ENCODE results near the gene ACSS1.
A peak's percentile ranks its signal among the peaks of the same experiment; 100 is the strongest.

Gene ACSS1

GRCh38 chr20:24994470-24995368, 63.2 kb downstream of the ACSS1 start:
- no peak overlapping the region for H3K4me3 ChIP-seq (ENCODE audit: low read depth, low read length)
- TF ChIP-seq, protein P1, sequence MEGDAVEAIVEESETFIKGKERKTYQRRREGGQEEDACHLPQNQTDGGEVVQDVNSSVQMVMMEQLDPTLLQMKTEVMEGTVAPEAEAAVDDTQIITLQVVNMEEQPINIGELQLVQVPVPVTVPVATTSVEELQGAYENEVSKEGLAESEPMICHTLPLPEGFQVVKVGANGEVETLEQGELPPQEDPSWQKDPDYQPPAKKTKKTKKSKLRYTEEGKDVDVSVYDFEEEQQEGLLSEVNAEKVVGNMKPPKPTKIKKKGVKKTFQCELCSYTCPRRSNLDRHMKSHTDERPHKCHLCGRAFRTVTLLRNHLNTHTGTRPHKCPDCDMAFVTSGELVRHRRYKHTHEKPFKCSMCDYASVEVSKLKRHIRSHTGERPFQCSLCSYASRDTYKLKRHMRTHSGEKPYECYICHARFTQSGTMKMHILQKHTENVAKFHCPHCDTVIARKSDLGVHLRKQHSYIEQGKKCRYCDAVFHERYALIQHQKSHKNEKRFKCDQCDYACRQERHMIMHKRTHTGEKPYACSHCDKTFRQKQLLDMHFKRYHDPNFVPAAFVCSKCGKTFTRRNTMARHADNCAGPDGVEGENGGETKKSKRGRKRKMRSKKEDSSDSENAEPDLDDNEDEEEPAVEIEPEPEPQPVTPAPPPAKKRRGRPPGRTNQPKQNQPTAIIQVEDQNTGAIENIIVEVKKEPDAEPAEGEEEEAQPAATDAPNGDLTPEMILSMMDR (IDR thresholded peaks at IDR 0.05; ENCODE audit: low read depth, low read length), result peak; percentile 90
- no peak for TF ChIP-seq POLR2A (IDR thresholded peaks at IDR 0.05; ENCODE audit: extremely low read depth, insufficient read length)
- TF ChIP-seq MYC (IDR thresholded peaks at IDR 0.05; ENCODE audit: low read depth, low read length), result 0 out of 2 replicates have a peak, but pooled peaks have one; percentile 9
- peak; percentile 80 for DNase-seq (ENCODE audit: low read depth)

DNA sequence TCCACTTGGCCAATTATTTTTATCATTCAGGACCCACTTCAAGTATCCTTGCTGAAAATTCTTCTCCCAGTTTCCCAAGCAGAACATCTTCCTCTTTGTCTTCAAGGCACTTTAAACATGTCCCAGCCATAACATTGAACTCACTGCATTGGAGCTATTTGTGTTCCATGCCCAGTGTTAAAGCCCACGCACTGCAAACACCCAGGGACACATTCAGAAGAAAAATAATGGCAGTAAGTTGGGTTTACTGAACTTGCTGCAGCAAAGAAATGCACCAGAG, 63.8 kb downstream of the ACSS1 start:
- DNase-seq (ENCODE audit: low read depth), result no peak
- H3K4me3 ChIP-seq (ENCODE audit: low read depth, low read length), result no peak overlapping the region
- TF ChIP-seq MYC (IDR thresholded peaks at IDR 0.05; ENCODE audit: low read depth, low read length), result no peak
- TF ChIP-seq, protein P1 (IDR thresholded peaks at IDR 0.05; ENCODE audit: low read depth, low read length), result no peak
- TF ChIP-seq POLR2A (IDR thresholded peaks at IDR 0.05; ENCODE audit: extremely low read depth, insufficient read length), result no peak
- TF ChIP-seq MAX (IDR thresholded peaks at IDR 0.05; ENCODE audit: low read depth, low read length), result no peak

- DNase-seq (ENCODE audit: low read depth), result peak; percentile 32
- TF ChIP-seq MYC (IDR thresholded peaks at IDR 0.05; ENCODE audit: low read depth, low read length), result peak; percentile 5; the same call in 1 of the 2 replicates
- TF ChIP-seq, protein P1 (IDR thresholded peaks at IDR 0.05; ENCODE audit: low read depth, low read length), result no peak
- TF ChIP-seq MAX (IDR thresholded peaks at IDR 0.05; ENCODE audit: low read depth, low read length), result no peak
Observed at GRCh38 chr20:24993337-24994185, 64.4 kb downstream of the ACSS1 start.

GRCh38 chr20:24992487-24993205, 65.3 kb downstream of the ACSS1 start, which contains the start of gene APMAP:
APMAP (minus strand) TSS chr20:24992751; CDS start chr20:24992688, 63 bp downstream.
- DNase-seq (ENCODE audit: low read depth), result peak; percentile 96
- TF ChIP-seq MAX (IDR thresholded peaks at IDR 0.05; ENCODE audit: low read depth, low read length) (peak; percentile 61), MYC (IDR thresholded peaks at IDR 0.05; ENCODE audit: low read depth, low read length) (peak; percentile 87), POLR2A (IDR thresholded peaks at IDR 0.05; ENCODE audit: extremely low read depth, insufficient read length) (peak; percentile 94)
- TF ChIP-seq, protein P1 (IDR thresholded peaks at IDR 0.05; ENCODE audit: low read depth, low read length), result no peak
- peak within 1 kb of the TSS; percentile 88 for H3K4me3 ChIP-seq (ENCODE audit: low read depth, low read length)

More at GRCh38 chr20:24993337-24994185, 64.4 kb downstream of the ACSS1 start:
- H3K4me3 ChIP-seq (ENCODE audit: low read depth, low read length), result peak overlapping the region; percentile 88

GRCh38 chr20:24991897-24992486, 65.9 kb downstream of the ACSS1 start:
- peak; percentile 50 for DNase-seq (ENCODE audit: low read depth)
- peak overlapping the region; percentile 88 for H3K4me3 ChIP-seq (ENCODE audit: low read depth, low read length)
- no peak for TF ChIP-seq MAX (IDR thresholded peaks at IDR 0.05; ENCODE audit: low read depth, low read length)
- TF ChIP-seq, protein P1 (IDR thresholded peaks at IDR 0.05; ENCODE audit: low read depth, low read length), result no peak
- TF ChIP-seq POLR2A (IDR thresholded peaks at IDR 0.05; ENCODE audit: extremely low read depth, insufficient read length), result no peak
- no peak for TF ChIP-seq MYC (IDR thresholded peaks at IDR 0.05; ENCODE audit: low read depth, low read length)
